Kidney epithelial cell (primary cell): ENCODE results near the gene RANBP10. TPM values are rescaled to one million over a fixed set of nuclear protein-coding genes. Genes with fewer than 3 reads are reported as not detected.

Experiments used
- DNase-seq: peaks from one replicate; pipeline ENCODE4 v3.0.0-alpha.2; 2010; ENCODE audit warnings: low read depth
- H3K27me3 ChIP-seq: 2 replicates; pipeline ENCODE4 v1.6.0; 2011; ENCODE audit warnings: low read length; ENCODE audit not compliant: control insufficient read depth, insufficient read depth
- H3K36me3 ChIP-seq: 2 replicates; pipeline ENCODE4 v1.5.1; 2011; ENCODE audit warnings: low read length; ENCODE audit not compliant: control insufficient read depth, insufficient read depth
- H3K4me3 ChIP-seq: 2 replicates; pipeline ENCODE4 v1.5.1; 2011; ENCODE audit warnings: low read depth, mild to moderate bottlenecking, control low read depth, low read length
- CTCF ChIP-seq: IDR thresholded peaks from 2 replicates; pipeline ENCODE4 v1.5.1; 2011; ENCODE audit warnings: mild to moderate bottlenecking, moderate library complexity, low read length, control low read depth, inconsistent platforms; ENCODE audit not compliant: insufficient read depth, poor library complexity, severe bottlenecking
- total RNA-seq: library from RNA; depleted of rRNA; stranded (reverse); fragments of >200 nt; gene quantifications from 2 replicates; pipeline ENCODE4 v1.2.3, GENCODE V29; 2015

Gene RANBP10
- total RNA-seq, 1 donor from 2014 or later: 12.5 TPM

- DNase-seq: no peak
- no peak overlapping the region for H3K4me3 ChIP-seq
- no peak for TF ChIP-seq CTCF
- no peaks in the 10 kb centered on the region for H3K36me3 ChIP-seq
- no peaks in the 10 kb centered on the region for H3K27me3 ChIP-seq
These were observed 102.2 kb downstream of the RANBP10 start for GRCh38 chr16:67704110-67704509.

- TF ChIP-seq CTCF: no peak
- Histone ChIP-seq H3K36me3 (no peaks in the 10 kb centered on the region), H3K27me3 (no peaks in the 10 kb centered on the region), H3K4me3 (no peak overlapping the region)
- no peak for DNase-seq
These were observed 102.7 kb downstream of the RANBP10 start for GRCh38 chr16:67703626-67704025.

GRCh38 chr16:67702130-67702529 lies 104.2 kb downstream of the RANBP10 start:
- no peak overlapping the region for H3K4me3 ChIP-seq
- no peak for TF ChIP-seq CTCF
- H3K27me3 ChIP-seq: no peaks in the 10 kb centered on the region
- no peak for DNase-seq
- no peaks in the 10 kb centered on the region for H3K36me3 ChIP-seq

GRCh38 chr16:67701420-67701819 lies 104.9 kb downstream of the RANBP10 start:
- DNase-seq: no peak
- H3K36me3 ChIP-seq: no peaks in the 10 kb centered on the region
- TF ChIP-seq CTCF: no peak
- H3K4me3 ChIP-seq: no peak overlapping the region
- no peaks in the 10 kb centered on the region for H3K27me3 ChIP-seq

GRCh38 chr16:67699265-67699664 lies 107.1 kb downstream of the RANBP10 start:
- TF ChIP-seq CTCF: no peak
- H3K36me3 ChIP-seq: no peaks in the 10 kb centered on the region
- no peaks in the 10 kb centered on the region for H3K27me3 ChIP-seq
- H3K4me3 ChIP-seq: no peak overlapping the region
- no peak for DNase-seq

GRCh38 chr16:67697422-67698185 lies 108.8 kb downstream of the RANBP10 start:
- no peak overlapping the region for H3K4me3 ChIP-seq
- TF ChIP-seq CTCF: no peak
- H3K27me3 ChIP-seq: no peaks in the 10 kb centered on the region
- DNase-seq: no peak
- no peaks in the 10 kb centered on the region for H3K36me3 ChIP-seq
